Measurements from ENCODE around the gene HOXC10.

GRCh38 chr12:53956251-53956887 is 28.6 kb upstream of the HOXC10 start:
- TF ChIP-seq CTCF (IDR thresholded peaks at IDR 0.05), result no peak
- no peak for TF ChIP-seq POLR2A (IDR thresholded peaks at IDR 0.05)

Measured in transverse colon (tissue), 3 donors.